Dermis microvascular lymphatic vessel endothelial cell (primary cell): ENCODE data around the gene VAV3. TPM values are rescaled to one million over a fixed set of nuclear protein-coding genes. Genes with fewer than 3 reads are reported as not detected.

Experiments used
- DNase-seq, 2 donors: peaks; one replicate each; pipeline versions ENCODE4 v3.0.0 to v3.0.0-alpha.2; 2010; ENCODE audit warnings: low read depth in 2 of 2
- total RNA-seq: library from RNA; depleted of rRNA; stranded (reverse); fragments of >200 nt; gene quantifications from 2 replicates; pipeline ENCODE4 v1.2.1, GENCODE V29; 2014

VAV3 gene
- total RNA-seq, 1 donor from 2014 or later, result 36.1 TPM

DNA sequence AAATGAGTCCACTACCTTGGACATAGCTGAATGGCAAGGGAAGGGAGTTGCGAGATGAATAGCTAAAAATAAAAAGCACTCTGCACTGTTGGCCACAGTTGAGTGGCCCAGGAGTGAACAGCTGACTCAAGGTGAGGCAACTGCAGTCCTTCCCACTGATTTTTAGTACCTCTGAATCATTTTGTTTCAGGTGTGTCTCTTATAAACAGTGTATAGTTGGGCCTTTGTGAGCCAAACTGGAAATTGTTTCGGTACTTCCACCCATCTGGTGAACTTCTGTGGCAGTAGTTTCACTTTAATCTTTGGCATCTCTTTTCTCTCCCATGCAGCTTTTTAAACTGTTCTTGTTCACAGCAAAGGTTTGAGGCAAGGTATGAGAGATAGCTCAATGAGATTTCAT lies 122.7 kb downstream of the VAV3 start:
- no peak for DNase-seq

DNA sequence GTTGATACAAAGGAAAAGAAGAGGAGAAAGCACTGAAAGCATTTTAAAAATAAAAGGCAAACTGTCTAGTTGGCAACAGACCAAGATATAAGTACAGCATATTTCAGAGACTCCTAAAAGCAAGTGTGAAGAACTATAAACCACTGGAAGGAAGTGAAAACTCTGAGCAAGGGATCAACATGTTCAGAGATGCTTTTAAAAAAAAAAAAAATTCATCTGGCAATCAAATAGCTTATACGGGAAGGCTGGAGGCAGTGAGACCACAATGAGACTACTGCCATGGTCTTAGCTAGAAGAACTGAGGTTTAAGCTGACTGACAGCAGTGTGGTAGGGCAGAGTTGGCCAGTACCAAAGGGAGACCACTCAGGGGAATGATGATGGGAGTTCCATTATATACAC lies 124.3 kb downstream of the VAV3 start:
- DNase-seq, result peak in 1 of 2 donors; percentile 16

- DNase-seq, result no peak
Measured at GRCh38 chr1:107838056-107838455, 126.9 kb downstream of the VAV3 start.

GRCh38 chr1:107835151-107835670 lies 129.8 kb downstream of the VAV3 start:
- DNase-seq, result no peak

GRCh38 chr1:107833061-107833460 lies 131.9 kb downstream of the VAV3 start:
- no peak for DNase-seq

DNA sequence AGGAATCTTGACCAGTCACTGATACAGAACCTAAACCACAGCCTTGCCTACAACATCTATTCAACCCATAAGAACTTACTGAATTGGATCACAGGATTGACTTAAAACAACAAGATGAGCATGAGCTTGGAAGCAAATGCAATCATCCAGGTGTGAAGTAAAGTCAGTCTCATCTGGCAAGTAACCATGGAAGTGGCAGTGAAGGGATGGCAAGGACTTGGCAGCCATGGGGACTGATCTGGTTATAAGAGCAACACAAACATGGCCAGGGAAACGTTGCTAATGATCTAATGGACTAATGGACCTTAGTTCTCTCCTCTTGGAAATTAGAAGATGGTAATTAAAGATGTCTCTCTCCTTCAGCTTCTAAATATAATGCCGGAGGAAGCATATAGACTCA lies 133.1 kb downstream of the VAV3 start:
- DNase-seq, result no peak

DNA sequence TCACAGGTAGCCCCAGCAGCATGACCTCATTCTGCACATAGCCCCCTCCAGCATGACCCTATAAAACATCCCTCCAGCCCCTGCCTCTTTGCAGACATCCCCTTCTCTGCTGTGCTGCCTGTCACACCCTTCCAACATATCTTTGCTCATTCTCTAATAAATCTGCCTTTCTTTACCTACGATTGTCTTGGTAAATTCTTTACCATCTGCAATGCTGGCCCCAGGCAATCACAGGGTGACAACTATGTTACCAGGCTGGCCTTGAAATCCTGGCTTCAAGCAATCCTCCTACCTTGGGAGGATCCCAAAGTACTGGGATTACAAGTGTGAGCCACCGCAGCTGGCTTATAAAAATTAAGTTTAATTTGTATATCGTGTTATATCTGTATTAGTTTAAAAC lies 134.5 kb downstream of the VAV3 start:
- no peak for DNase-seq

- DNase-seq, result no peak
Measured at GRCh38 chr1:107830075-107830474, 134.9 kb downstream of the VAV3 start.

DNA sequence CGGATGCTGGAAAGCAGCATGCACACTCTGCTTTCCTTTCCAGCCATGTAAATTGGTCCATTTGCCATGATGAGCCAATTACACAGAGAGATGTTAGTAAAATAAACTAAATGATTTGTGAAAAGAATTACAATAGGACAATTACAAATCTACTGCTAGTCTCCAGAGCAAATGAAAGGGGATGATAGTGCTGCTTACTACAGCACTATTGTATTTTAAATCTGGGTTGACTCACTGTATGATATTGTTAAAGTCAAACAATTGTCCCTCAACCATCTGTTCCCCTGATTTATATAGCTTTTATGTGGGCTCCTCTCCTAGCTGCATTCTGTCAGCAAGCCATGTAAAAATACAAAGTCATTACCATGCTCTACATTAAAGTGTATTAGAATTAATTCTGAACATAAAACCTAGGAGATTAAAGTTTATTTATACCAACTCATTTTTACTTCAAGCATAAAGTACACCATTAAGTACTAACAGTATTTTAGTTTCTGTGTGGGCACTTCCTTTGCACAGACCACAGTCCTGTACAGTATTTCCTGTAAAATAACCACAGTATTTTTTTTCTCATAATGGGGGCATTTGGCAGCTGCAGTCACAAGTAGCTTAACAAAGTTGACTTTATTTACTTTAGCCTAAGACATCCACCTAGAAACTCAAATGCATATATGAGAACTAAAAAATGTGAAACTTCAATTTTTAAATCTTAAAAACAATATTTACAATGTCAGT lies 135.8 kb downstream of the VAV3 start:
- DNase-seq, result peak in 1 of 2 donors; percentile 75

DNA sequence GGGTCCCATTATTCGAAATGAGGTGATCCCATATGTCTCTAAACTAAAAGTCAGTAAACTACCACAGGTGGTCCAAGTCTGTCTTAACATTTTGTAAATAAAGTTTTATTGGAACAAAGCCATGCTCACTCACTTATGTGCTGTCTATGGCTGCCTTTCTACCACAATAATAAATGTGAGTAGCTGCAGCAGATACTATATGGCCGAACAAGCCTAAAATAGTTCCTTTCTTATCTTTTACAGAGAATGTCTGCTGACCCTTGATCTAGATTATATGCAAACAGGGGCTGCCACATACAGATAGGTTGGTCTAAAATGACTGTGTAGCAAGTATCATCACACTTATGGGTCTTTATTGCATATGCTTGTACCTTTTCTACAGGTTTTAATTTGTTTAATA lies 140.0 kb downstream of the VAV3 start:
- DNase-seq, result no peak

DNA sequence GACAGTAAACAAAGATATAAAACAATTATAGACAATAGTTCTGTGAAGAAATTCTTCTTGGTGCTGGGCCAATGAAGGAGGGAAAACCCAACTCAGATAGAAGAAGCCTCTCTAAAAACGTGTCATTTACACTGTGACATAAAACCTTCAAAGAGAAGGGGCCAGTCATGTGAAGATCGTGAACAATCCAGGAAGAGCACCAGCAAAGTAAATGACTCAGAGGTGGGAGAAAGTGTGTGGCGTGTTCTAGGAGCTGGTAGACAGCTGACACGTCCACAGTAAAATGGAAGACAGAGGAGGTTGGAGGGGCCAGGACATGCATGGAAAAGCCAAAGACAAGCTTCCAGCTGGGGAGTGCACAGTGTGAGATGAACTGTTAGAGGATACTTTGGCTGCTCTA lies 143.6 kb downstream of the VAV3 start:
- peak in 1 of 2 donors; percentile 66 for DNase-seq

DNA sequence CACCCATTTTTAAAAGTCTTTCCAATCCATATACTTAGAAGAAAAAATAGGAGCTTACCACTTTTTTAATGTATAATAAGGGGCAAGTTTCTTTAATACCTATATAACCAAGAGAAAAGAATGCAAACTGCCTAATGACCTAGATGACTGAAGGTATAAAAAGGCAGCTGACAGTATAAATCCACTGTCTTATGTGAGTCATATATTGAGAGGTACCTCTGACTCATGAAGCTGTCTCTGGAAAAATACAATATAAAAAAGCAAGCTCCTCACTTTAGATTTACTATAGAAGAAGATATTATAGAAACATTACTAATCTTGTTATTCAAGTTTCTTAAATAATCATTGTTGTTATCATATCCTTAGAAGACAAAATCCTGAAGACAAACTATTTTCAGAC lies 144.2 kb downstream of the VAV3 start:
- peak in 1 of 2 donors; percentile 82 for DNase-seq

- peak; percentile 17 to 85 for DNase-seq
Measured at GRCh38 chr1:107817935-107818334, 147.0 kb downstream of the VAV3 start.

DNA sequence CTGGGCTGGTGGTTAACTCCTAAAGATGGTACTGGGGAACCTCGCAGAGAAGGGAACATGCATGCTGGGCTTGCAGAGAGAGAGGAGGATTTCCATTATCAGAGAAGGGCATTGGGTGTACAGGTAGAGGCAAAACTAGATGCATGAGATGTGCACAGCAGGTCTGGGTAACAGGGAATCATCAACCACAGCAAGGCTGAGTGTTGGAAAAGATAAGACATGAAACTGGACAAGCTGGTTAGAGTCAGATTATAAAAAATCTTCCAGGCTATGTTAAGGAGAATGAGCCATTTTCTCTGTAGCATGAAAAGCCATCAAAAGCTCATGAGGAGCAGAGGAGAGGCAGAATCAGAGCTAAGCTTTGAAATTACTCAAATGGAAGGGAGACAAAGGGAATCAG lies 147.8 kb downstream of the VAV3 start:
- DNase-seq, result no peak

- DNase-seq, result peak; percentile 40 to 71
Measured at GRCh38 chr1:107810291-107810951, 154.6 kb downstream of the VAV3 start.

DNA sequence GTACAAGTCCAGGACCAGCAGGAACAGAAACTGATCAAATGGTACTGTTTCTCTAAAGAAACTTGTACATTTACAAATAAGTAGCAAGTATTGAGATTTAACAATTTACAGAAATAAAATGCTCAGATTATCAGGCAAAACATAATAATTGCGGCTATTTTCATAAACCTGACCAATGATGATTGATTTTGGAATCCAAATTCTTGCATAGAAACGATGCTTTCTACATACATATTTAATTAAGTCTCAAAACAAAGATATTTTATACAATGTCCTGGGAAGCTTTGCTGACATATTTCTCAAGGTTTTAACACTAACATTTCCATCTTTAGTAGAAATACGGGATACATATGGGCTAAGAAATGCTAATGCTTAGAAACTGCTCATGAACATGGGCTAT lies 157.1 kb downstream of the VAV3 start:
- DNase-seq, result no peak

DNA sequence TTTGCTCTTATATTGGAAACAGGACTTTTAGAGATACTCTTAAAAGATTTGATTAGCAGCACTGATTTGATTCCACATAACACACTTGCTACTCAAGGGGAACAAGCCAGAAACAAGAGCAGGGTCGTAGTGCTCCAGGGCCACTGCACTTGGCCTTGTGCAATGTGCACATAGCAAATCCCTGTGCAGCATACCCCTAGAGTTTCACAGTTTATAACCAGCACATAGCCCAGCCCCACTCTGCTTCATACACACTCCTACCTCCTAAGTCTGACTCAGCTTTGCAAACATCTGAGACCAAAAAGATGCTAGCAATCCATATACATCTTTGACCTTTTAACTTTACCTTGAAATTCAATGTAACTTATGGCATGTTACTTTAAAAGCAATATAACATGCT lies 157.6 kb downstream of the VAV3 start:
- no peak for DNase-seq

GRCh38 chr1:107806902-107807301 lies 158.1 kb downstream of the VAV3 start:
- no peak for DNase-seq

- no peak for DNase-seq
Measured at GRCh38 chr1:107804741-107805140, 160.2 kb downstream of the VAV3 start.

DNA sequence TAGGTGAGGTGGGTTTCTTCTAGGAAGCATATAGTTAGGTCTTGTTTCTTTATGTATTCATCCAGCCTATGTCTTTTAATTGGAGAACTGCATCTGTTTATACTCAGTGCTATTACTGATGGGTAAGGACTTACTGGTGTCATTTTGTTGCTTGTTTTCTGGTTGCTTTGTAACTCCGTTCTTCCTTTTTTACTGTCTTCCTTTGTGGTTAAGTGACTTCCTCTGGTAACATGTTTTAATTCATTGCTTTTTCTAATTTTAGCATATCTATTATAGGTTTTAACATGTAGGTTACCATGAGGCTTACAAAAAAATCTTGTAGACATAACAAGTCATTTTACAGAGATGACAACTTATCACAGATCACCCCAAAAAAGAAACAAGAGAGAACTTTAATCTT lies 160.8 kb downstream of the VAV3 start:
- no peak for DNase-seq

DNA sequence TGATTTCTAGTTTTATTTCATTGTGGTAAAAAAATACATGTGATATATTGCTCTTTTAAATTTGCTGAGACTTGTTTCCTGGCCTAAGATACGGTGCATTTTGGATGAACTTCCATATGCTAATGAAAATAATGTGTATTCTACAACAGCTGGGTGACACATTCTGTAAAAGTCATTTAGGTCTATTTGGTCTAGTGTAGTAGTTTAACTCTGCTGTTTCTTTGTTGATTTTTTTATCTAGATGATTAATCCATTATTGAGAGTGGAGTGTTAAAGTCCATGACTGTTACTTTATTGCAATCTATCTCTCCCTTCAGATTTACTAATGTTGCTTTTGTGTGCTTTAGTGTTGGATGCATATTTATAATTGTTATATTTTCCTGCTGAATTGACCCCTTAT lies 161.4 kb downstream of the VAV3 start:
- no peak for DNase-seq

DNA sequence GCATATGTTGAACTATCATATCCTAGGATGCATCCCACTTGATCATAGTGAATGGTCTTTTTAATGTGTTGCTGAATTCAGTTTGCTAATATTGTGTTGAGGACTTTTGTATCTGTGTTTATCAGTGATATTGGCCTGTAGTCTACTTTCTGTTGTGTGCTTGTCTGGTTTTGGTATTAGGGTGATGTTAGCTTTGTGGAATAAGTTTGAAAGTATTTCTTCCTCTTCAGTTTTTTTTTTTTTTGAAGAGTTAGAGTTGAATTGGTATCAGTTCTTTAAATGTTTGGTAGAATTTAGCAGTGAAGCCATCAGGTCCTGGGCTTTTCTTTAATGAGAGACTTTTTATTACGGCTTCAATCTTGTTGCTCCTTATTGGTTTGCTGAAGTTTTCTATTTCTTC lies 162.3 kb downstream of the VAV3 start:
- no peak for DNase-seq

DNA sequence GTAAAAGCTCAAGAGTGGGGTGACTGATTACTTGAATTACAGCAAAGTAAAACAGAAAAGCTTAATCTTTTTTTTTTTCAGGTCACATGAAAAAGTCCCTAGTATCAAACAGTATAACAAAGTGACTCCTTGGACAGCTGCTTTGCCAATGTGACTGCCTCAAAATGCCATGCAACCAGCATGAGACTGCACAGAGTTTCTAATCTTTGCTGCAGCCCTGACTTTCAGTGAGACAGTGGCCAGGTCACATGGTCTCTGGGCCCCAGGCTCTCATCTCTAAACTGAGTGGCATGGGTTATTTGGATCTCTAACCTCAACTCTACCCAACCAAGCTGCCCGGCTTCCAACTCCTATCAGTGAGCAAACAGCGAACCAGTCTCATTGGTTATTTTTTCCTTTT lies 169.0 kb downstream of the VAV3 start:
- no peak for DNase-seq
